Testis (tissue), 3 donors: Measurements from ENCODE around the gene BRMS1. TPM values are rescaled to one million over a fixed set of nuclear protein-coding genes. Genes with fewer than 3 reads are reported as not detected.
A peak's percentile ranks its signal among the peaks of the same experiment; 100 is the strongest.
"Not testable (repeated sequence)": the region's sequence is repeated elsewhere in the genome, so short reads cannot be mapped to it uniquely, and the experiment has no call there.

ENCODE experiments used
- DNase-seq: peaks from one replicate; pipeline ENCODE4 v3.0.0-alpha.2; 2019
- H3K27ac ChIP-seq, 2 donors: fragments of 200-600 bp; sonication (generic); one replicate each; pipeline ENCODE4 v1.5.1; 2019
- H3K27me3 ChIP-seq: fragments of 200-600 bp; sonication (generic); one replicate; pipeline ENCODE4 v1.5.1; 2019
- H3K36me3 ChIP-seq: fragments of 200-600 bp; sonication (generic); one replicate; pipeline ENCODE4 v1.5.1; 2017; ENCODE audit warnings: low read depth; ENCODE audit errors: missing control alignments
- H3K4me1 ChIP-seq: fragments of 200-600 bp; sonication (generic); one replicate; pipeline ENCODE4 v1.5.1; 2019
- H3K4me3 ChIP-seq, 2 donors: fragments of 200-600 bp; sonication (generic); one replicate each; pipeline ENCODE4 v1.5.1; 2017 to 2019
- H3K9me3 ChIP-seq: fragments of 200-600 bp; sonication (generic); one replicate; pipeline ENCODE4 v1.5.1; 2017
- POLR2A ChIP-seq: fragments of 450-650 bp; IDR thresholded peaks from one replicate; pipeline ENCODE4 v1.6.1; 2017; ENCODE audit warnings: antibody characterized with exemption, mild to moderate bottlenecking, moderate library complexity
- WGBS, 2 donors: methylation state at CpG; one replicate each; pipeline ENCODE4 v1.1.5; 2018; 5-methylcytosine and 5-hydroxymethylcytosine counted together
- intact Hi-C: fragments of 100-400 bp; cut with DNase I; formaldehyde crosslinking; loops from one replicate; pipeline ENCODE4 v1.15.1; 2023; ENCODE audit warnings: low total_unique reads
- polyA plus RNA-seq: library from polyadenylated mRNA; stranded (reverse); fragments of 350-450 nt; fragmentation: Illumina TruSeq; extraction: RNeasy Lipid Tissue Mini Kit (QIAGEN cat#74804); gene quantifications from one replicate; pipeline ENCODE4 v1.2.3, GENCODE V29; 2014; ENCODE audit warnings: low read depth, low replicate concordance; ENCODE audit not compliant: insufficient read depth
- total RNA-seq, 2 donors: library from RNA; depleted of rRNA; stranded (reverse); fragments of >200 nt; gene quantifications; one replicate each; pipeline ENCODE4 v1.2.3, GENCODE V29; 2016
- TF ChIP-seq, protein P1 (sequence below), 3 experiments: fragments of 450-650 bp in 2 of 3; fragments of 200-600 bp in 1 of 3; sonication (generic) in 1 of 3; IDR thresholded peaks; one replicate each; pipeline ENCODE4 v1.5.1; 2016 to 2019; ENCODE audit warnings: antibody characterized with exemption in 3 of 3, mild to moderate bottlenecking in 2 of 3, moderate library complexity in 1 of 3

Gene BRMS1
- total and polyA plus RNA-seq, 3 donors from 2014 or later, result 55.5 to 67.5 (median 59.4) TPM

DNA sequence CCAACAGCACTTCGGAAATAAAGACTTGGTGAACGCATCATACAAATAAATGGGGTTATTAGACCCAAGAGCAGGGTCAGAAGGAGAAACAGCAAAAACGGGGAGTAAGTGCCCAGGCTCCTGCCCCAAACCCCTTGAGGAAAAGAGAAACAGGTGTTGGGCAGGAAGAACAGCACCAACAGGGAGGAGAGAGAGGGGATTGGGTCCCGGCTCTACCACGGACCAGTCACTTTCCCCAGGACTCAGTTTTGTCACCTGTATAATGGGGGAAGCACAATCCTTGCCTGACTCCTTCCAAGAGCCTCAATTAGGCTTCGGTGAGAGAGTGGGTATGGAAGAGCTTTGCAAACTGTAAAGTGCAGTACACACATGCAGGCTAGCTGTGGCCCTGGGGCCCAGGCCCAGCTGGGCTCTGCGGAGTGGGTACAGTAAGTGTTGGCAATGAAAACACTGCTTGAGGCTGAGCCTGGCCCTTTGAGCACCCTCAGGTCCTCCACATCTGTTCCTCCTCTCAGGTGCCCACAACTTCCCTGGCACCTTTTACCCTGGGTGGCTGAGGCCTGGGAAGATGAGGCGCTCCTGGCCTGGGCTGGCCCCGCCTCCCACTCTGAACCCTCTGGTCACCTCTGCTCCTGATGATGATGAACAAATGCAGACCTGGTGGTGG lies 17.7 kb upstream of the BRMS1 start:
- intact Hi-C loops, result no loop called here
- TF ChIP-seq, protein P1, sequence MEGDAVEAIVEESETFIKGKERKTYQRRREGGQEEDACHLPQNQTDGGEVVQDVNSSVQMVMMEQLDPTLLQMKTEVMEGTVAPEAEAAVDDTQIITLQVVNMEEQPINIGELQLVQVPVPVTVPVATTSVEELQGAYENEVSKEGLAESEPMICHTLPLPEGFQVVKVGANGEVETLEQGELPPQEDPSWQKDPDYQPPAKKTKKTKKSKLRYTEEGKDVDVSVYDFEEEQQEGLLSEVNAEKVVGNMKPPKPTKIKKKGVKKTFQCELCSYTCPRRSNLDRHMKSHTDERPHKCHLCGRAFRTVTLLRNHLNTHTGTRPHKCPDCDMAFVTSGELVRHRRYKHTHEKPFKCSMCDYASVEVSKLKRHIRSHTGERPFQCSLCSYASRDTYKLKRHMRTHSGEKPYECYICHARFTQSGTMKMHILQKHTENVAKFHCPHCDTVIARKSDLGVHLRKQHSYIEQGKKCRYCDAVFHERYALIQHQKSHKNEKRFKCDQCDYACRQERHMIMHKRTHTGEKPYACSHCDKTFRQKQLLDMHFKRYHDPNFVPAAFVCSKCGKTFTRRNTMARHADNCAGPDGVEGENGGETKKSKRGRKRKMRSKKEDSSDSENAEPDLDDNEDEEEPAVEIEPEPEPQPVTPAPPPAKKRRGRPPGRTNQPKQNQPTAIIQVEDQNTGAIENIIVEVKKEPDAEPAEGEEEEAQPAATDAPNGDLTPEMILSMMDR (IDR thresholded peaks at IDR 0.05), result no peak
- TF ChIP-seq POLR2A, result no peak
- 82 to 87% methylated on average over 9 of the region's 9 CpGs for WGBS, 2 donors
- H3K4me3 ChIP-seq, result no peak overlapping the region
- DNase-seq, result no peak
- H3K9me3 ChIP-seq, result no peaks in the 10 kb centered on the region
- H3K4me1 ChIP-seq, result no peaks in the 10 kb centered on the region
- H3K27me3 ChIP-seq, result no peaks in the 10 kb centered on the region
- no peaks in the 10 kb centered on the region for H3K36me3 ChIP-seq
- H3K27ac ChIP-seq, result no peak overlapping the region

DNA sequence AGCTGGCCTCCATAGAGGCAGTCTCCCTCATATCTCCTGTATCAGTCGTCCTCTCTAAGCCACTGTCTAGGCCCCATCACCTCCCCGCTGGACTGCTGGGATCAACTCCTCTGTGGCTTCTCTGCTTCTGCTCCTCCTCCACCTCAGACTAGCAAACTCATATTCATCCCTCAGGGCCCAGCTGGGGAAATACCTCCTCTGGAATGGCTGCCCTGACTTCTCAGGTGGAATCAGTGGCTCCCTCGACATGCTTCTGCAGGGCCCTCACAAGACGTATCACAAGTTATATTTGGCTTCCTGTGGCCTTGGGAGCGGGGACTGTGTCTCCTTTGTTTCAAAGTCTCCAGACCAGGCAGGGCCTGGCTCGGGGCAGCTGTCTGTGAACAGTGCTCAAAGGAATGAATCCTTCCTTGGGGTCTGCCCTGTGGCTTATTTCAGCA lies 16.6 kb upstream of the BRMS1 start:
- Histone ChIP-seq H3K27me3 (no peaks in the 10 kb centered on the region), H3K36me3 (no peaks in the 10 kb centered on the region), H3K4me1 (no peaks in the 10 kb centered on the region), H3K9me3 (no peaks in the 10 kb centered on the region), H3K27ac (no peak overlapping the region), H3K4me3 (no peak overlapping the region)
- no peak for TF ChIP-seq POLR2A
- TF ChIP-seq, protein P1 (IDR thresholded peaks at IDR 0.05), result no peak
- peak; percentile 60 for DNase-seq
- WGBS, 2 donors, result 53 to 78% methylated on average over 5 to 6 of the region's 6 CpGs
- intact Hi-C loops, result no loop called here

- no peak overlapping the region for H3K4me3 ChIP-seq
- no peak for DNase-seq
- H3K4me1 ChIP-seq, result no peaks in the 10 kb centered on the region
- H3K27ac ChIP-seq, result no peak overlapping the region
- TF ChIP-seq, protein P1 (IDR thresholded peaks at IDR 0.05), result no peak
- TF ChIP-seq POLR2A, result no peak
- no peaks in the 10 kb centered on the region for H3K36me3 ChIP-seq
- 93 to 97% methylated on average over 9 to 15 of the region's 15 CpGs for WGBS, 2 donors
- no peaks in the 10 kb centered on the region for H3K27me3 ChIP-seq
- no peaks in the 10 kb centered on the region for H3K9me3 ChIP-seq
- intact Hi-C loops, result no loop called here
Measured at GRCh38 chr11:66360406-66361073, 15.6 kb upstream of the BRMS1 start.

GRCh38 chr11:66359662-66360087 lies 14.8 kb upstream of the BRMS1 start:
- no peaks in the 10 kb centered on the region for H3K27me3 ChIP-seq
- DNase-seq, result no peak
- no peak overlapping the region for H3K27ac ChIP-seq
- TF ChIP-seq, protein P1 (IDR thresholded peaks at IDR 0.05), result no peak
- no peak for TF ChIP-seq POLR2A
- H3K9me3 ChIP-seq, result no peaks in the 10 kb centered on the region
- H3K36me3 ChIP-seq, result no peaks in the 10 kb centered on the region
- no peaks in the 10 kb centered on the region for H3K4me1 ChIP-seq
- intact Hi-C loops, result no loop called here
- H3K4me3 ChIP-seq, result no peak overlapping the region
- 47 to 71% methylated on average over 2 to 3 of the region's 3 CpGs for WGBS, 2 donors

- H3K27me3 ChIP-seq, H3K4me3 ChIP-seq, H3K27ac ChIP-seq, intact Hi-C loops, DNase-seq, H3K9me3 ChIP-seq, H3K36me3 ChIP-seq: not testable (repeated sequence)
- WGBS, 2 donors, result 86 to 89% methylated on average over 8 of the region's 8 CpGs
- H3K4me1 ChIP-seq, result peaks cover 15% of the 10 kb centered on the region
Measured at GRCh38 chr11:66350560-66351235, 5.8 kb upstream of the BRMS1 start.
